ENCODE data around the gene ADGRA1. TPM values are rescaled to one million over a fixed set of nuclear protein-coding genes. Genes with fewer than 3 reads are reported as not detected.

ADGRA1 gene
- total RNA-seq, 1 donor from 2014 or later: not detected

GRCh38 chr10:133180965-133181639 is 93.4 kb downstream of the ADGRA1 start:
- ATAC-seq (no peak), DNase-seq (no peak)
- TF ChIP-seq CTCF (IDR thresholded peaks at IDR 0.05): no peak

More at GRCh38 chr10:133180965-133181639, 93.4 kb downstream of the ADGRA1 start:
- H3K36me3 ChIP-seq: no peaks in the 10 kb centered on the region
- no peaks in the 10 kb centered on the region for H3K27me3 ChIP-seq
- H3K4me3 ChIP-seq: no peak overlapping the region
- H3K4me1 ChIP-seq: no peaks in the 10 kb centered on the region
- H3K27ac ChIP-seq: no peak overlapping the region
- intact Hi-C loops (cut with DNase I): no loop called here
- no peaks in the 10 kb centered on the region for H3K9me3 ChIP-seq

Other genes with a start within 250 kb of the ADGRA1 start
- 0.52 TPM for gene CFAP46, start 145.4 kb upstream of the ADGRA1 start, total RNA-seq
- 14.3 TPM for gene KNDC1, start 72.3 kb downstream of the ADGRA1 start, total RNA-seq
- gene UTF1, start 142.3 kb downstream of the ADGRA1 start, total RNA-seq: not detected
- gene VENTX, start 149.9 kb downstream of the ADGRA1 start, total RNA-seq: 3.4 TPM
- gene ADAM8, start 188.9 kb downstream of the ADGRA1 start, total RNA-seq: 20.3 TPM
- 44.6 TPM for gene TUBGCP2, start 220.9 kb downstream of the ADGRA1 start, total RNA-seq
- 42.8 TPM for gene ZNF511, start 221.0 kb downstream of the ADGRA1 start, total RNA-seq
- gene CALY, start 249.0 kb downstream of the ADGRA1 start, total RNA-seq: not detected

All from upper lobe of right lung (tissue), 1 donor.